Measurements from ENCODE around the gene ARHGEF2.
"Not testable (repeated sequence)": the region's sequence is repeated elsewhere in the genome, so short reads cannot be mapped to it uniquely, and the experiment has no call there.

Gene ARHGEF2

GRCh38 chr1:155931332-155932038 is 46.9 kb downstream of the ARHGEF2 start:
- H3K4me3 ChIP-seq (ENCODE audit: low read length) = no peak overlapping the region
- DNase-seq (ENCODE audit: low read depth, low spot score) = no peak

- DNase-seq (ENCODE audit: low read depth, low spot score); H3K4me3 ChIP-seq (ENCODE audit: low read length): not testable (repeated sequence)
Observed at GRCh38 chr1:155930725-155931124, 47.6 kb downstream of the ARHGEF2 start.

GRCh38 chr1:155929057-155929456 is 49.3 kb downstream of the ARHGEF2 start:
- DNase-seq (ENCODE audit: low read depth, low spot score) = no peak
- H3K4me3 ChIP-seq (ENCODE audit: low read length) = no peak overlapping the region

GRCh38 chr1:155925506-155925905 is 52.8 kb downstream of the ARHGEF2 start:
- H3K4me3 ChIP-seq (ENCODE audit: low read length) = no peak overlapping the region
- DNase-seq (ENCODE audit: low read depth, low spot score) = no peak

- DNase-seq (ENCODE audit: low read depth, low spot score) = no peak
Observed at GRCh38 chr1:155920717-155921116, 57.6 kb downstream of the ARHGEF2 start.

GRCh38 chr1:155919801-155920200 is 58.5 kb downstream of the ARHGEF2 start:
- no peak overlapping the region for H3K4me3 ChIP-seq (ENCODE audit: low read length)
- DNase-seq (ENCODE audit: low read depth, low spot score) = no peak

More at GRCh38 chr1:155920717-155921116, 57.6 kb downstream of the ARHGEF2 start:
- H3K4me3 ChIP-seq (ENCODE audit: low read length) = no peak overlapping the region

- H3K4me3 ChIP-seq (ENCODE audit: low read length) = no peak overlapping the region
- DNase-seq (ENCODE audit: low read depth, low spot score) = no peak
Observed at GRCh38 chr1:155918660-155919059, 59.7 kb downstream of the ARHGEF2 start.

GRCh38 chr1:155913969-155914757 is 64.2 kb downstream of the ARHGEF2 start:
- no peak for DNase-seq (ENCODE audit: low read depth, low spot score)
- no peak overlapping the region for H3K4me3 ChIP-seq (ENCODE audit: low read length)

GRCh38 chr1:155912056-155912536 is 66.3 kb downstream of the ARHGEF2 start:
- DNase-seq (ENCODE audit: low read depth, low spot score) = no peak
- H3K4me3 ChIP-seq (ENCODE audit: low read length) = no peak overlapping the region

GRCh38 chr1:155911156-155912055 is 66.9 kb downstream of the ARHGEF2 start, which contains the start of gene RIT1:
Gene RIT1, minus strand, starts transcription at chr1:155911349. Its CDS starts 588 bp downstream, at chr1:155910761.
- DNase-seq (ENCODE audit: low read depth, low spot score) = peak; percentile 64
- H3K4me3 ChIP-seq (ENCODE audit: low read length) = peak within 1 kb of the TSS; percentile 70

GRCh38 chr1:155910621-155911121 is 67.7 kb downstream of the ARHGEF2 start:
- peak overlapping the region; percentile 70 for H3K4me3 ChIP-seq (ENCODE audit: low read length)
- DNase-seq (ENCODE audit: low read depth, low spot score) = no peak

- no peak for DNase-seq (ENCODE audit: low read depth, low spot score)
- no peak overlapping the region for H3K4me3 ChIP-seq (ENCODE audit: low read length)
Observed at GRCh38 chr1:155909894-155910293, 68.5 kb downstream of the ARHGEF2 start.

GRCh38 chr1:155904261-155904660 is 74.1 kb downstream of the ARHGEF2 start:
- no peak for DNase-seq (ENCODE audit: low read depth, low spot score)
- H3K4me3 ChIP-seq (ENCODE audit: low read length) = no peak overlapping the region

- DNase-seq (ENCODE audit: low read depth, low spot score) = no peak
- no peak overlapping the region for H3K4me3 ChIP-seq (ENCODE audit: low read length)
Observed at GRCh38 chr1:155900161-155900560, 78.2 kb downstream of the ARHGEF2 start.

GRCh38 chr1:155899683-155900082 is 78.7 kb downstream of the ARHGEF2 start:
- DNase-seq (ENCODE audit: low read depth, low spot score) = no peak
- no peak overlapping the region for H3K4me3 ChIP-seq (ENCODE audit: low read length)

- no peak for DNase-seq (ENCODE audit: low read depth, low spot score)
- no peak overlapping the region for H3K4me3 ChIP-seq (ENCODE audit: low read length)
Observed at GRCh38 chr1:155898888-155899287, 79.5 kb downstream of the ARHGEF2 start.

GRCh38 chr1:155897746-155898145 is 80.6 kb downstream of the ARHGEF2 start:
- H3K4me3 ChIP-seq (ENCODE audit: low read length) = no peak overlapping the region
- no peak for DNase-seq (ENCODE audit: low read depth, low spot score)
